ENCODE data around the gene ZNF438.

DNA sequence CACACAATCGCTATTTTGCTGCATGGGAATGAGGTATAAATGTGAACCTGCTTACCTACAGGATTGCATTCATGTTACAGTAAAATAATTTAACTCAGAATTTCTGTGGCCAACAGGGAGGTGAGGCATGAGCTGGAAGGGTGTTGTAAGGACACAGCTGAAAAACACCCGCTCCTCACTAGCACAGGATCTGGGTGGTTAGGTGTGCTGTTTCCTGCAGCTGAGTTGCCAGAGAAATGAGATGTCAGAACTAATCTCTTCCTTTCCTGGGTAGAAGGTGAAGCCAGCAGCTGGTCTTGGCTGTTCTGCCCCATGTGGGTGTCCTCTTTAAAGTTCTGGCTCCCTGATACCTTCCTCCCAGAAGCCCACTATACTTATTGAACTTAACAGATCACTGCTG, 39.0 kb upstream of the ZNF438 start:
- no peak for TF ChIP-seq CTCF (conservative IDR thresholded peaks at IDR 0.05; ENCODE audit: low read depth, low read length)
- TF ChIP-seq EZH2 (IDR thresholded peaks at IDR 0.05; ENCODE audit: borderline replicate concordance, low read depth, low read length, poor library complexity, severe bottlenecking): no peak
